Measurements from ENCODE around the gene ADAM10.

DNA sequence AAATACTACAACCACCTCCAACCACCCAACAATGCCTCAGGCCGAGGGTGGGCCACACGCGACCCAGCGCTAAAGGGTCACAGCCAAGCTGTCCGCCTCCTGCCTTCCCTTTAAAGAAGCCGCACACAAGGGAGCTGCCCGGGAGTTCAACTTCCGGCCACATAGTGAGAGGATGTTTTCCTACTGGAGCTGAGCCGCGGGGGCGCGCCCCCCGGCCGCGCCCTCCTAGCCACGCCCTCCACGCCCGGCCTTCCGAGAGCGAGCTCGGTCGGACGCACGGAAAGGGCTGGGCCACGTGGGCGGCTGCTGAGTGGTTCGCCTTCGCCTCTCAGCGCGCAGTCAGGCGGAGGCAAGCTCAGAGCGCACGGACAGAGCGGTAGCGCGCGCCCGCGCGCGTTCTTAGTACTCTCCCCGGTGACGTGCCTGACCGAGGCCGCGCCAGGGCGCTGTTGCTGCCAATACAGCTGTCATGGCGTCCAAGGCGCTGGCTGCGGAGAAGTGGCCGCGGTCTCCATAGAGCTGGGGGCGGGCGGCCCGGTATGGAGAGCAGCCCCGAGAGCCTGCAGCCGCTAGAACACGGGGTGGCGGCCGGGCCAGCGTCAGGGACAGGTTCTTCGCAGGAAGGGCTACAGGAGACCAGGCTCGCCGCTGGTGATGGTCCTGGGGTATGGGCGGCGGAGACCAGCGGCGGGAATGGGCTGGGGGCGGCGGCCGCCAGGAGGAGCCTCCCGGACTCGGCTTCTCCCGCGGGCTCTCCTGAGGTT lies 21.5 kb upstream of the ADAM10 start, which contains the start of gene MINDY2:
- TF ChIP-seq, protein P1, sequence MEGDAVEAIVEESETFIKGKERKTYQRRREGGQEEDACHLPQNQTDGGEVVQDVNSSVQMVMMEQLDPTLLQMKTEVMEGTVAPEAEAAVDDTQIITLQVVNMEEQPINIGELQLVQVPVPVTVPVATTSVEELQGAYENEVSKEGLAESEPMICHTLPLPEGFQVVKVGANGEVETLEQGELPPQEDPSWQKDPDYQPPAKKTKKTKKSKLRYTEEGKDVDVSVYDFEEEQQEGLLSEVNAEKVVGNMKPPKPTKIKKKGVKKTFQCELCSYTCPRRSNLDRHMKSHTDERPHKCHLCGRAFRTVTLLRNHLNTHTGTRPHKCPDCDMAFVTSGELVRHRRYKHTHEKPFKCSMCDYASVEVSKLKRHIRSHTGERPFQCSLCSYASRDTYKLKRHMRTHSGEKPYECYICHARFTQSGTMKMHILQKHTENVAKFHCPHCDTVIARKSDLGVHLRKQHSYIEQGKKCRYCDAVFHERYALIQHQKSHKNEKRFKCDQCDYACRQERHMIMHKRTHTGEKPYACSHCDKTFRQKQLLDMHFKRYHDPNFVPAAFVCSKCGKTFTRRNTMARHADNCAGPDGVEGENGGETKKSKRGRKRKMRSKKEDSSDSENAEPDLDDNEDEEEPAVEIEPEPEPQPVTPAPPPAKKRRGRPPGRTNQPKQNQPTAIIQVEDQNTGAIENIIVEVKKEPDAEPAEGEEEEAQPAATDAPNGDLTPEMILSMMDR (IDR thresholded peaks at IDR 0.05) = peak in 2 of 7 experiments; percentile 18 to 21
- TF ChIP-seq POLR2A (IDR thresholded peaks at IDR 0.05) = peak in 2 of 4 donors; percentile 75 to 81
- peak; percentile 93 to 97 (median 96) for TF ChIP-seq POLR2AphosphoS5 (IDR thresholded peaks at IDR 0.05)
- no peak for TF ChIP-seq EP300 (IDR thresholded peaks at IDR 0.05)

Measured in stomach (tissue), 4 donors.